Measurements from ENCODE around the gene DNAH1.

- TF ChIP-seq POLR2A (IDR thresholded peaks at IDR 0.05; ENCODE audit: low read length): no peak
- no peak for TF ChIP-seq GATA1 (IDR thresholded peaks at IDR 0.05; ENCODE audit: low read depth, low read length)
Observed at GRCh38 chr3:52428151-52429005, 112.3 kb downstream of the DNAH1 start.
